Ecto neural progenitor cell (in vitro differentiated cells): Measurements from ENCODE around the gene TNFRSF14.

Experiments used
- DNase-seq: peaks from one replicate; pipeline ENCODE4 v3.0.0-alpha.2; 2018; ENCODE audit warnings: low spot score

Gene TNFRSF14

GRCh38 chr1:2602866-2603520 is 46.8 kb downstream of the TNFRSF14 start:
- DNase-seq, result peak; percentile 43

DNA sequence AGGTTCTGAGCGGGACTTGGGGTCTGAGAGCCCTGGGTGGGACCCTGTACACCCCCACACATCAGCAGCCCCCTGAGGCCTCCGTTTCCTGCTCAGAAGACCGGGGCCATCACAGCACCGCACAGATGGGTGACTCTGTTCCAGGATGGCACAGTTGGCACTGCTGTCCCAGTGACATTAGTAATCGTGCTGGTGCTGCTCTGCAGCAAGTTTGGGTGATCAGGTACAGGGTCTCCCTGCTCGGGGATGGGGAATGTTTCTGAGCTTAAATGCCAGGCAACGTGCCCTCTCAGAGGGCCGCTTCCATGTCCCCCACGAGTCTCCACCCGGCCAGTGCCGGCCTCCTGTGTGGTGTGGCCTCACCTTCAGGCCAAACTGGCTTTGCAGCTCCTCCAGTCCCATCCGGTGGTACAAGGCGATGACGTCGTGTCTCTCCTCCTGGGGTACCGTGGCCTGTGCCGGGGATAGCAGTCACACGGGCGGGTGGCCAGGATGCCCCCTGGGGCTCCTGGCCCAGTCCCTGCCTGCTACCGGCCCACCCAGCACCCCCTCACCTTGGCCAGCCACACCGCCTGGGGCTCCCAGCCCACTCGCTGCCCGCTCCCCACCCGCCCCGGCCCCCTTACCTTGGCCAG is 47.5 kb downstream of the TNFRSF14 start:
- DNase-seq, result no peak

GRCh38 chr1:2604156-2604843 is 48.1 kb downstream of the TNFRSF14 start:
- no peak for DNase-seq

GRCh38 chr1:2604844-2605508 is 48.8 kb downstream of the TNFRSF14 start:
- DNase-seq, result peak; percentile 43

DNA sequence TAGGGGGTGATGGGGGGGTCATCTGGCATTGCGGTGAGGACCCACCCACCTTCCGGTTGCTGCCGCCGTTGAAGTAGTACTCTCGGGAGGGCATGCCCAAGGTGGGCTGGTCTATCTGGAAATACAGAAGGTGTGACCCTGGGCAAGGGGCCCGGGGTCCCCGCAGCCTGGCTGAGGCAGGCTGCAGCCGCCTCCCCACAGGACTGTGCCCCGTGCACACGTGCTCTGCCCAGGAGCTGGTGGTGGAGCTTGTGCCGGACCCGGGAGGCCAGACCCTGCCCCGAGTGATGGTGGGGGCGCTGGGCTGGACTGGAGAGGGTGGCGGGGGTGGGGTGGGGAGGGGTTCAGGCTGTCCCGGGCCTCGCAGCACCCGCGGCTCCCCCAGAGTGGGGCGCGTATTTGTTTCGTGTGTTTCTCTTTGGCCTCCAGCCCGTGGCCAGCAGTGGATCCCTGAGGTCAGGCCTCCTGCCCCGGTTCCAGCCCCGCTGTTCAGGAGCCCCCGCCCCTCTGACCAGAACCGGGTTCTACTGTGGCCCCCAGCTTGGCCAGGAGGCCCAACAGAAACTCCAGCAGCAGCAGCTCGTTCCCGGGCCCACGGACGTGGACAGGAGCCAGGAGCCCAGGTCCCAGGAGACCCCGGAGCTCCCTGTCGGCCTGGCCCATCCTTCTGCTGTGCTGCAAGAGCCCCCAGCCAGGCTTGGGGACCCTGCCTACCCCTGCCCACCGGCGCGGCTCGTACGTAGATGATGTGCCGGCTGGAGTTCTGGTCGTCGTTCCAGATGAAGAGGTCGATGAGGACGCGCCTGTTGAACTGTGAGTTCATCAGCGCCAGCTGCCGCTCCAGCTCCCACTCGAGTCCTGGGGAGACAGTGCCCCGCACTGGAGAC is 49.6 kb downstream of the TNFRSF14 start:
- DNase-seq, result no peak

DNA sequence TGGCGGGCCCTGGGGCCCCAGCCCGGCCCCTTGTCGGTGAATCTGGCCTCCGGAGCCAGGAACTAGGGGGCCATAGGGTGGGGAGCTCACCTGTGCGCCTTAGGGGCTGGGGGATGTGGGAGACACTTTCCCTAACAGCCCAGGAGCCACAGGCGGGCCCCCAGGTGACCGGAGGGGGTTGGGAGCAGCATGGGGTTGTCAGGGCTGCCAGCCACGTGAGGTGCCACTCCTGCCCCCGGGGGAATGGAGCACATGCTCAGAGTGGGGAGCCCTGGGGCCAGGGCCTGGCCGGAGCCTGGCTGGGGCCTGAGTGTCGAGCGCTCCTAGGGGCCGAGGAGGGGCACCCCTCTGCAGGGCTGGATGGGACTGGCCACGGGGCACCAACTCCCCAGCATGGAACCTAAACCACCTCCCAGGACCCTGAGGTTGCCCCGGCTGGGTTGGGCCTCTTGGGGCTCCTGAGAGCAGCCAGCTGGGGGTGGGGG is 50.3 kb downstream of the TNFRSF14 start:
- peak; percentile 42 for DNase-seq

GRCh38 chr1:2606881-2607621 is 50.9 kb downstream of the TNFRSF14 start:
- DNase-seq, result peak; percentile 47

- DNase-seq, result peak; percentile 49
Observed at GRCh38 chr1:2607641-2608091, 51.5 kb downstream of the TNFRSF14 start.

DNA sequence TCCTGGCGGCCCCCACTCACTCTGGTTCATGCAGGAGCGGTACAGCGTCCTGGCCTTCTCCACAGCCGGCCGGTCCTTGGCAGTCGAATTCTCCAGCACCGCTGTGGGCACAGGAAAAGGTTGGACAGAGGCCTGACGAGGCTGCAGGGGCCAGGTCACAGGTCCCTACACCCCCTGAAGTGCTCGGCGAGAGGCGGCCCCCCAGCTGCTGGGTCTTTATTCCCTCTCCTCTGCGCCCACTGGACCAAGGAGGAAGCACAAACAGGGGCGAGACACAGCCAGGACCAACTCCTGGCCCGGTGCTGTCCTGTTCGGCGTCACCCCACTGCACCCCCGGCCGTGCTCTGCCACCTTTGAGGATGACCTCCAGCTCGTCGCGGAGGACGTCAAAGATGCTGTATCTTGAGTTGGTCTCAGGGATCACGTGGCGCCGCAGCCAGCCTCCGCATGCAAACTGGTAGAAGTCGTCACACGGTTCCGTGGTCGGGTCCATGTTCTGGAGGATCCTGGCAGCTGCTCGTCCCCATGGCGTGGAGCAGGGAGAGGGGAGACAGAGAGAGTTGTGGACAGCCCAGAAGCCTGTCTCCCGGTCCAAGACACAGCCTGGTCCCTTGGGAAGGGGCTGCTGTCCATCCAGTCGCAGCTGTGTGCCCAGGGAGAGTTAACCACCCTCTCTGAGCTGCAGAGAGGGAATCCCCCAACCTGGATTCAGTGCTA is 53.3 kb downstream of the TNFRSF14 start:
- DNase-seq, result no peak

GRCh38 chr1:2610036-2610959 is 54.1 kb downstream of the TNFRSF14 start:
- no peak for DNase-seq

GRCh38 chr1:2611031-2611501 is 54.9 kb downstream of the TNFRSF14 start:
- peak; percentile 87 for DNase-seq

GRCh38 chr1:2611621-2612437 is 55.7 kb downstream of the TNFRSF14 start:
- no peak for DNase-seq

DNA sequence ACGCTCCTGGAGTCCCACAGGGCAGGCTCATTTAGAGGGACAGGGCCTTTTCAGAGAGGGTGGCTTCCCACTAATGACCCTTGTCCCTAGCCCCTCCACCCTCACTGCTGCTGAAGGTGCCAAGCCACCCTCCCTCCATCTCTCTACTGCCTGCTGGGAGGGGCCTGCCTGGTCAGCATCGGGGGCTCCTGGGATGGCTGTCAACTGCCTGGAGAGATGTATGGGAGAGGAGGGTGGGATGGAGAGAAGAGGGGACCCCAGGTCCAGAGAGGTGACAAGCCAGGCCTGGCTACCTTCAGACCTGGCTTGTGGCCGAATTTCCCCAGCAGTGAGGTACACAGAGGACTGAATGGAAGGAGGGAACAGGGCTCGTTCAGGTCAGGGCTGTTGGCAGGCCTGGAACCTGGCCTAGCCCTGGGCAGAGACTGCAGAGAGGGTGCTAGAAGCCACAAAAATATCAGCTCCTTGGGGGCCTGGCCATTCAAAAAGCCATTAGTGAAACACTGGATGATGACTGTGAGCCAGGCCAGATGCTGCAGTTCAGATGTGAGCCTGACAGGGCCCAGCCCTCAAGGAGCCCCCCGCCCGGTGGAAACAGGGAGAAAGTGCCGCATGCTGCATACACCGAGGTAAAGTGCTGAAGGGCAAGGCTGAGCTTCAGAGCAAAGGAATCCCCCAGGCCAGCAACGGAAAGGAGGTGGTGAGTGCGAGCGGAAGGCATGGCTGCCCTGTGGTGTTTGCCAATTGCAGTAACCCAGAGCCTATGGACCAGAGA is 56.6 kb downstream of the TNFRSF14 start:
- no peak for DNase-seq
